Stimulated activated CD4-positive, alpha-beta T cell treated with anti-CD3 and anti-CD28 coated beads, Interleukin-1b, Interleukin-23, amount 100 ng/mL, for 1 hour (primary cell): Measurements from ENCODE around the gene SERPINC1.
"Not testable (repeated sequence)": the region's sequence is repeated elsewhere in the genome, so short reads cannot be mapped to it uniquely, and the experiment has no call there.

Experiments
- DNase-seq, 2 donors: peaks; one replicate each; pipeline ENCODE4 v3.0.0-alpha.2; 2020; ENCODE audit warnings: low read depth in 2 of 2

SERPINC1 gene

DNA sequence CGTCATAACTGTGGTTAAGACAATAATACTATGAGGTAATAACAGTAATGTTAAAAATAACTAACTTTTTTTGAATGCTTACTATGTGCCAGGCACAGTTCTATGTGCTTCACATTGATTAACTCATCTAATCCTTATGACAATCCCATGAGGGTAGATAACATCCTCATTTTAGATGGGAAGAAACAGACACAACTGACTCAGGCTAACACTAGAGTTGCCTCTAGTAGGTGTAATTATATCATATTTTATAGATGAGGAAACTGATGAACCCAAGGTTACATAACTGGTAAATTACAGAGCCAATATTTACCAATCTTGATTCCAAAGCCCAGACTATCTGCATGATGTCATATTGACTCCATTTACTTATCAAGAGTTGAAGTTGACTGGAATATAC, 23.5 kb downstream of the SERPINC1 start:
- DNase-seq, result no peak

- DNase-seq, result no peak
These were observed 27.2 kb downstream of the SERPINC1 start for GRCh38 chr1:173889885-173890284.

DNA sequence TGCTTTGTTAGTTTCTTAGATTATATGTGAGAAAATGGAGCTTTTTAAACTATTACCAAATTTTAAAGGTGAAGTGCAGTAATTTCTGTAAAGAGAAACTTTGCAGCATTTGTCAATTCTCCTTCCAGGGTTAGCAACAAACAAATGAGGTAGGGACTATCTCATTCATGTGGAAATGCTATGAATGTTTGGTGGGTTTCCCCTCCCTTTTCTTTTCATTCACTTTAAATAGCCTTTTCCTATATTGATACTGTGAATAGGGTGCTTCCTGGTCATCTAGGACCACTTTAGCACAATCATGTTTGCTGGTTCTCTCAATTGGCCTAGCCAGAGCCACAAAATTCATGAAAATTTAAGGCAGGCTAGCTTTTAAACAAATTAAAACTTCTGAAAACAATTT, 28.4 kb downstream of the SERPINC1 start:
- no peak for DNase-seq

- DNase-seq, result no peak
These were observed 29.5 kb downstream of the SERPINC1 start for GRCh38 chr1:173887627-173888026.

DNA sequence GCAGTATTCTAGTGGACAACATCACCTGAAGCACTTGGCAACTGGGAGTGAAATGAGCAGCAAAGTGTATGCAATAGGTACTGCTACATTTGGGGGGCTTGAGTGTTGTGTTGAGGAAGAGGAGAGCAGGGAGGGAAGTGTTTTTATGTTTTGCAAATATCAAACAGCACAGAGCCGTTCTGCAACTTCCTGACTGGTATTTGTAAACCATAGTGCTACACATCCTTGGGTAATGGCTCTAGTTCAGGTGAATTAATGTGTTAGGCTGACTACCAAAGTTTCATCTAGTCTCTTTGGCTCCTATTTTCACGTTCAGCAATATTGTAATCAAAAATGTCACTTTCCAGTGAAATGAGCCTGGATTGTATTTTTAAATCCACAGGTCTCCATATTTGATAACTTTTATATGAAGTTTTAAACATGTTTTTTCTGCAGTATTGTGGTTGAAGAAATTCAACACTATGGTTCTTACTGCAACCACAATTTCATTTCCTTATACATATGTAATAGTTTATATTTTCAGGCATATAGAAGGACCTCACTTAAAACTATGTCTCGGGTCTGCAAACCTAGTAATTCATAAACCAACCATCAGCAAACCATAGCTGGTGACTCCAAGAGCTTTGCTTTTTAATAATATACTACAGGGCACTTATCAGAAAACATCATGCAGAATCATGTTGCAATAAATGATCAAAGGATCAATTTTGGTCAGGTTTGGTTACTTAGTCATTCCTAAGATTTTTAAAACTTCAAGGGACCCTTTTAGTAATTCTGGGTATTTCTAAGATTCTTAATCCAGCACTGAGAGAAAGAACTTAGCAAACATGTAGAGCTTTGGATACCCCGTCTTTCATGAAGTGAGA, 30.1 kb downstream of the SERPINC1 start:
- no peak for DNase-seq

- no peak for DNase-seq
These were observed 32.4 kb downstream of the SERPINC1 start for GRCh38 chr1:173884701-173885100.

- DNase-seq, result not testable (repeated sequence)
These were observed 36.0 kb downstream of the SERPINC1 start for GRCh38 chr1:173881117-173881516.

DNA sequence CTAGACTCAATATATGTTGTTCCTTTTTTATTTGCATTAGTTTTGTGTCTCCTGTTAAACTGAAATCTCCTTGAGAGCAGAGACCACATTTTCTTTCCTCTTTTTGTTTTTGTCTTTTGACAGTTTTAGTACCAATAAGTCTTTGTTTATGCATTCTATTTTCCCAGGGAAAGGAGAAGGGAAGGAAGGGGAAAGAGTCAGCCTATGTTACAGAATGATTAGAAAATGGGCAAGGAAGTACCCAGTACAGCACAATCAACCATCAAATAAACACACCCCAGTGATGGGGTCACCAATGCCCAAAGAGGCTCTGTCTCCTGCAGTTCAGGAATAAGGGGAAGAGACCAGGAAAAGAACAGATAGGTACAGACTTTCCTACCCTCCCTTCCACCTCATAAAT, 38.9 kb downstream of the SERPINC1 start:
- no peak for DNase-seq

DNA sequence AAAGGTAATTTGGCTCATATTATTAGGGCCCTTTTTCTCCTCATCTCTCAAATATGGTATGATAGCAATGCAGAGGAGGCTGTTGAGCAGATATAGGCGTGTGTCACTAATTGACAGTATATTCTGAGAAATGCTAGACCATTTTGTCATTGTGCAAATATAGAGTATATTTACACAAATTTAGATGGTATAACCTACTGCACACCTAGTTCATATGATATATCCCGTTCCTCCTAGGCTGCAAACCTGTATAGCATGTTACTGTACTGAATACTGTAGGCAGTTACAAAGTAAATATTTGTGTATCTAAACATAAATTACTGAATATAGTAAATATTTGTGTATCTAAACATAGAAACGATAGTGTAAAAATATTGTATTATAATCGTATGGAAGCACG, 40.4 kb downstream of the SERPINC1 start:
- no peak for DNase-seq

GRCh38 chr1:173871500-173871899, 45.6 kb downstream of the SERPINC1 start:
- no peak for DNase-seq

- DNase-seq, result no peak
These were observed 46.0 kb downstream of the SERPINC1 start for GRCh38 chr1:173871091-173871490.

DNA sequence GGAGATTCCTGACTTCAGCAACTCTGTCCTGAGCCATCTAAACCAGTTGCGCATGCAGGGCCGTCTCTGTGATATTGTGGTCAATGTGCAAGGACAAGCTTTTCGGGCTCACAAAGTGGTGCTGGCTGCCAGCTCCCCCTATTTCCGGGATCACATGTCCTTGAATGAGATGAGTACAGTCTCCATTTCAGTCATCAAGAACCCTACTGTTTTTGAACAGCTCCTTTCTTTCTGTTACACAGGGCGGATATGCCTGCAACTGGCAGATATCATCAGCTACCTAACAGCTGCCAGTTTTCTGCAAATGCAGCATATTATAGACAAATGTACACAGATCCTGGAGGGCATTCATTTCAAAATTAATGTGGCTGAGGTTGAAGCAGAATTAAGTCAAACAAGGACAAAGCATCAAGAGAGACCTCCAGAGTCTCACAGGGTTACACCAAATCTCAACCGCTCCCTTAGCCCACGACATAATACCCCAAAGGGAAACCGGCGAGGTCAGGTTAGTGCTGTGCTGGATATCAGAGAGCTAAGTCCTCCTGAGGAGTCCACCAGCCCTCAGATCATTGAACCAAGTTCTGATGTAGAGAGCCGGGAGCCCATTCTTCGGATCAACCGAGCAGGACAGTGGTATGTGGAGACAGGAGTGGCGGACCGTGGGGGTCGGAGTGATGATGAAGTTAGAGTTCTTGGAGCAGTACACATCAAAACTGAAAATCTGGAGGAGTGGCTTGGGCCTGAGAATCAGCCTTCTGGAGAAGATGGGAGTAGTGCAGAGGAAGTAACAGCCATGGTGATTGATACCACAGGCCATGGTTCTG, 46.7 kb downstream of the SERPINC1 start:
- DNase-seq, result no peak

- DNase-seq, result no peak
These were observed 48.1 kb downstream of the SERPINC1 start for GRCh38 chr1:173869021-173869359.

GRCh38 chr1:173868266-173869020, 48.7 kb downstream of the SERPINC1 start, which contains the start of gene ZBTB37:
TSS of gene ZBTB37 (plus strand) at chr1:173868380. CDS start at chr1:173870226, 1,846 bp downstream.
- peak; percentile 82 to 90 for DNase-seq

- DNase-seq, result peak; percentile 99
These were observed 49.3 kb downstream of the SERPINC1 start, which contains the start of gene GAS5 for GRCh38 chr1:173867753-173868265. TSS of gene GAS5 (minus strand) at chr1:173867989.

GRCh38 chr1:173867141-173867752, 49.9 kb downstream of the SERPINC1 start:
- DNase-seq, result no peak

DNA sequence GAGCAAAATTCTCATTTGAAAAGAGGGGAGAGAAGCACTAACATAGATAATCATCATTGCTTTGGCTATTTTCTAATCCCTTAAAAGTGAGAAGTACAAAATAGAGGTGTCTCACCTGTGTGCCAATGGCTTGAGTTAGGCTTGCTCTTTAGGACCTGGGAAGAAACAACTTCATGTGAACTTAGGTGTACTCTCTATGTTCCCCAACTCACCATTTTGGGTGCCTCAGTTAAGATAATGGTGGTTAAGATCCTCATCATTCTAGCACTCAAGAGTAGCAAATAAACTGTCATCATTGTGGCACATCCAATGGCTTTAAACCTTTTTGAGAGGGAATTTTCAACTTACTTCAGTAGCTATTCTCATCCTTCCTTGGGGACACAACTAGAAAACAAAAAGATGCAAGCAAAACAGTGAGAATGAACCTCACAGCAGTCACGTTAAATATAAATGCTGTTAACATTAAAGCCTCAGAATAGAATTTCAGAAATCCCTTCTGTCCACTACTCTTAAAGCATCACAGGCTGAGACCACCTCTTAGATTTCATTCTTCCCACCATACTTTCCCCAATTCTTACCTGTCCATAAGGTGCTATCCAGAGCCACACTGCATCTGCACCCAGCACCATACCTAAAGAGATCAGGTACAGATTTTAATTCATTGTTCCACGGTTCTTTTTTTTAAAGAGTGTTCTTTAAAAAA, 50.6 kb downstream of the SERPINC1 start:
- no peak for DNase-seq

GRCh38 chr1:173865468-173866164, 51.5 kb downstream of the SERPINC1 start:
- no peak for DNase-seq

DNA sequence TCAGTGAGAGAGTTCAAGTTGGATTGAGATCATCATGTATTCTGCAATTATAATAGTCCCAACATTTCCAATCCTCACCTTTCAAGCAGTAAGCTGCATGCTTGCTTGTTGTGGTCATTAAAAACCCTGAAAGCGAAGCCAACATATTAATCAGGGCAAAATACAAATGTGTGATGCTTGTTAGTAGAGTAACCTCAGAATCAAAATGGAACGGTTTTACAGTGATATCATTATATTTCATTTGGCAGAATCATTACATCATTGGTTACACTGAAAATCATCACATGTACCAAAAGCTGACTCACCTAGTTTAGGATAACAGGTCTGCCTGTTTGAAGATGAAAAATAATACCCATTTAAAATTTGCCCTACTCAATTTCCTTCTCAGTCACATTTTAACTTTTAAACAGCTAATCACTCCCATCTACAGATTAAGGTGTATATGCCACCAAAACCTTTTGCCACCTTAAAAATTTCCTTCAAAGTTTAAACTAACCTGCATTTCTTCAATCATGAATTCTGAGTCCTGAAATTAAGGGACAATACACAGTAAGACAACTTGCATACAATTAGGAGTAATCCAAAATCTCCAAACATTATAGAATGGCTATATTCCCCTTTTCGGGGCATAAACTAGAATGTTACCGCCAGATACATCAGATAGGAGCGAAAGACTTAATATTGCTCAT, 52.8 kb downstream of the SERPINC1 start:
- DNase-seq, result no peak
